HepG2 (cell line): ENCODE results near the gene PGPEP1. TPM values are rescaled to one million over a fixed set of nuclear protein-coding genes. Genes with fewer than 3 reads are reported as not detected.

ENCODE experiments used
- ATF2 ChIP-seq: sonication (generic); formaldehyde crosslinking; IDR thresholded peaks from 2 replicates; pipeline ENCODE4 v1.4.0; 2020; ENCODE audit warnings: missing genetic modification reagents
- DZIP1 ChIP-seq: sonication (generic); formaldehyde crosslinking; IDR thresholded peaks from 2 replicates; pipeline ENCODE4 v1.5.0; 2020; ENCODE audit warnings: mild to moderate bottlenecking, missing genetic modification reagents
- IRF1 ChIP-seq: sonication (generic); formaldehyde crosslinking; IDR thresholded peaks from 2 replicates; pipeline ENCODE4 v1.4.0; 2020; ENCODE audit warnings: low read depth, mild to moderate bottlenecking, missing genetic modification reagents
- MNT ChIP-seq: fragments of 450-650 bp; IDR thresholded peaks from 2 replicates; pipeline ENCODE4 v1.6.1; 2016
- PAF1 ChIP-seq: IDR thresholded peaks from 2 replicates; pipeline ENCODE4 v1.6.1; 2016; ENCODE audit warnings: missing genetic modification reagents, missing compliant biosample characterization
- POGK ChIP-seq: sonication (generic); formaldehyde crosslinking; conservative IDR thresholded peaks from 2 replicates; pipeline ENCODE4 v1.8.0; 2022; ENCODE audit warnings: mild to moderate bottlenecking, moderate library complexity, missing genetic modification reagents
- SKIL ChIP-seq: sonication (generic); formaldehyde crosslinking; IDR thresholded peaks from 2 replicates; pipeline ENCODE4 v1.8.0; 2022; ENCODE audit warnings: missing genetic modification reagents, mild to moderate bottlenecking, moderate library complexity, borderline replicate concordance
- SOX6 ChIP-seq, 2 experiments: fragments of 450-650 bp in 1 of 2; sonication (generic) in 1 of 2; formaldehyde crosslinking in 1 of 2; IDR thresholded peaks; 2 replicates each; pipeline versions ENCODE4 v1.4.0 to v1.6.1; 2017 to 2020; ENCODE audit warnings: antibody characterized with exemption in 1 of 2, mild to moderate bottlenecking in 1 of 2, missing genetic modification reagents in 1 of 2
- THAP11 ChIP-seq: IDR thresholded peaks from 2 replicates; pipeline ENCODE4 v1.6.1; 2016; ENCODE audit warnings: missing biosample characterization, missing genetic modification reagents
- ZFP37 ChIP-seq: sonication (generic); formaldehyde crosslinking; IDR thresholded peaks from 2 replicates; pipeline ENCODE4 v1.4.0; 2020; ENCODE audit warnings: missing genetic modification reagents, borderline replicate concordance
- ZNF501 ChIP-seq: sonication (generic); formaldehyde crosslinking; IDR thresholded peaks from 2 replicates; pipeline ENCODE4 v1.5.1; 2020; ENCODE audit warnings: mild to moderate bottlenecking, moderate library complexity, missing genetic modification reagents
- ZNF574 ChIP-seq: sonication (generic); formaldehyde crosslinking; IDR thresholded peaks from 2 replicates; pipeline ENCODE4 v1.4.0; 2020; ENCODE audit warnings: missing genetic modification reagents
- ZNF644 ChIP-seq: IDR thresholded peaks from 2 replicates; pipeline ENCODE4 v1.6.1; 2016; ENCODE audit warnings: low read depth
- ZNF7 ChIP-seq: IDR thresholded peaks from 2 replicates; pipeline ENCODE4 v1.6.1; 2016; ENCODE audit warnings: missing biosample characterization, missing genetic modification reagents
- polyA plus RNA-seq, 8 experiments: library from polyadenylated mRNA; depleted of rRNA in 3 of 8; stranded (reverse) in 7 of 8; unstranded in 1 of 8; fragments of >200 nt; fragmentation: Illumina TruSeq in 4 of 8; extraction: Trizol in 4 of 8; gene quantifications; 2 replicates each; pipeline versions ENCODE4 v1.2.1 to v1.2.3, GENCODE V29; 2011 to 2016; ENCODE audit warnings: low read depth in 4 of 8, missing spikeins in 1 of 8, mixed read lengths in 1 of 8; ENCODE audit not compliant: insufficient read depth in 1 of 8
- total RNA-seq, 5 experiments: library from RNA; depleted of rRNA; stranded (reverse); fragments of >200 nt; fragmentation: Illumina TruSeq; extraction: Trizol; gene quantifications; 2 replicates each; pipeline ENCODE4 v1.2.3, GENCODE V29; 2016; ENCODE audit warnings: low read depth in 1 of 5

The PGPEP1 gene
- total and polyA plus RNA-seq, 2 of the 13 experiments (the other 11 are each of a cell fraction or from before 2014, with no cell fraction given) = 53.1 to 56.6 TPM

GRCh38 chr19:18319591-18320135 is 20.7 kb upstream of the PGPEP1 start (continued):
- TF ChIP-seq DZIP1 (CRISPR knock-in tag) (no peak), SKIL (CRISPR knock-in tag) (peak; percentile 83), PAF1 (no peak), MNT (0 out of 2 replicates have a peak, but pooled peaks have one; percentile 2), ZNF501 (peak; percentile 73), SOX6 (IDR thresholded peaks at IDR 0.05) (no peak), SOX6 (CRISPR knock-in tag; IDR thresholded peaks at IDR 0.05) (peak; percentile 90), ATF2 (CRISPR knock-in tag) (peak; percentile 88; the same call in 1 of the 2 replicates), ZFP37 (CRISPR knock-in tag) (0 out of 2 replicates have a peak, but pooled peaks have one; percentile 4), IRF1 (CRISPR knock-in tag) (0 out of 2 replicates have a peak, but pooled peaks have one; percentile 21), THAP11 (CRISPR knock-in tag) (peak; percentile 68), POGK (0 out of 2 replicates have a peak, but pooled peaks have one; percentile 30), ZNF7 (CRISPR knock-in tag) (no peak), ZNF644 (CRISPR knock-in tag) (peak; percentile 68; the same call in 1 of the 2 replicates), ZNF574 (CRISPR knock-in tag) (peak; percentile 52)
